H9 (cell line): ENCODE data around the gene ICAM2. TPM values are rescaled to one million over a fixed set of nuclear protein-coding genes. Genes with fewer than 3 reads are reported as not detected.

Experiments
- DNase-seq: peaks from one replicate; pipeline ENCODE4 v3.0.0-alpha.2; 2017
- H2AFZ ChIP-seq: one replicate; pipeline ENCODE4 v1.6.1; 2013; ENCODE audit warnings: mild to moderate bottlenecking, low read length, control low read depth, moderate library complexity
- H2AK5ac ChIP-seq: 2 replicates; pipeline ENCODE4 v1.6.1; 2013; ENCODE audit warnings: low read length, control low read depth, mixed read lengths; ENCODE audit not compliant: insufficient read length
- H2BK120ac ChIP-seq: one replicate; pipeline ENCODE4 v1.6.1; 2013; ENCODE audit warnings: low read depth, mild to moderate bottlenecking, low read length, control low read depth, inconsistent platforms; ENCODE audit not compliant: poor library complexity, severe bottlenecking
- H2BK12ac ChIP-seq: 2 replicates; pipeline ENCODE4 v1.6.1; 2013; ENCODE audit warnings: low read length, control low read depth, mixed read lengths, low read depth; ENCODE audit not compliant: insufficient read length
- H2BK15ac ChIP-seq: 2 replicates; pipeline ENCODE4 v1.6.1; 2013; ENCODE audit warnings: low read depth, low read length, control low read depth
- H2BK20ac ChIP-seq: one replicate; pipeline ENCODE4 v1.6.1; 2013; ENCODE audit warnings: low read depth, mild to moderate bottlenecking, low read length, control low read depth, inconsistent platforms; ENCODE audit not compliant: poor library complexity, severe bottlenecking
- H2BK5ac ChIP-seq: 2 replicates; pipeline ENCODE4 v1.6.1; 2013; ENCODE audit warnings: low read length, control low read depth, mixed read lengths; ENCODE audit not compliant: insufficient read length
- H3K14ac ChIP-seq: 2 replicates; pipeline ENCODE4 v1.6.1; 2013; ENCODE audit warnings: low read length, control low read depth; ENCODE audit not compliant: insufficient read depth
- H3K18ac ChIP-seq: 2 replicates; pipeline ENCODE4 v1.6.1; 2013; ENCODE audit warnings: low read depth, mild to moderate bottlenecking, mixed read lengths, low read length, control low read depth; ENCODE audit not compliant: insufficient read length
- H3K23ac ChIP-seq: 2 replicates; pipeline ENCODE4 v1.6.1; 2013; ENCODE audit warnings: low read length, control low read depth, mixed read lengths, low read depth; ENCODE audit not compliant: insufficient read length
- H3K23me2 ChIP-seq: 2 replicates; pipeline ENCODE4 v1.6.1; 2013; ENCODE audit warnings: low read depth, mild to moderate bottlenecking, mixed read lengths, low read length, control low read depth; ENCODE audit not compliant: insufficient read length, poor library complexity, severe bottlenecking
- H3K27ac ChIP-seq: 2 replicates; pipeline ENCODE4 v1.5.1; 2013; ENCODE audit warnings: low read length, control low read depth, mixed read lengths, low read depth; ENCODE audit not compliant: insufficient read length
- H3K27me3 ChIP-seq: 2 replicates; pipeline ENCODE4 v1.6.1; 2013; ENCODE audit warnings: low read length, control low read depth, inconsistent platforms; ENCODE audit not compliant: insufficient read depth
- H3K4ac ChIP-seq: 2 replicates; pipeline ENCODE4 v1.6.1; 2013; ENCODE audit warnings: low read depth, mild to moderate bottlenecking, control low read depth, inconsistent platforms, low read length, moderate library complexity
- H3K4me1 ChIP-seq: 2 replicates; pipeline ENCODE4 v1.6.1; 2013; ENCODE audit warnings: low read length, control low read depth, inconsistent platforms; ENCODE audit not compliant: insufficient read depth
- H3K4me2 ChIP-seq: 2 replicates; pipeline ENCODE4 v1.6.1; 2013; ENCODE audit warnings: low read length, control low read depth, mixed read lengths; ENCODE audit not compliant: insufficient read length, insufficient read depth
- H3K56ac ChIP-seq: 2 replicates; pipeline ENCODE4 v1.6.1; 2013; ENCODE audit warnings: low read depth, mild to moderate bottlenecking, mixed read lengths, low read length, control low read depth; ENCODE audit not compliant: insufficient read length
- H3K79me1 ChIP-seq: 2 replicates; pipeline ENCODE4 v1.6.1; 2013; ENCODE audit warnings: low read depth, mild to moderate bottlenecking, moderate library complexity, low read length, control low read depth, inconsistent platforms; ENCODE audit not compliant: insufficient read depth, poor library complexity, severe bottlenecking
- H3K79me2 ChIP-seq: 2 replicates; pipeline ENCODE4 v1.6.1; 2013; ENCODE audit warnings: low read length, control low read depth, inconsistent platforms; ENCODE audit not compliant: insufficient read depth
- H3K9ac ChIP-seq: 2 replicates; pipeline ENCODE4 v1.6.1; 2013; ENCODE audit warnings: low read length, control low read depth, mixed read lengths; ENCODE audit not compliant: insufficient read length; ENCODE audit errors: extremely low read depth
- H3K9me3 ChIP-seq: one replicate; pipeline ENCODE4 v1.6.1; 2013; ENCODE audit warnings: low read depth, low read length, inconsistent platforms; ENCODE audit not compliant: control insufficient read depth
- H3T11ph ChIP-seq: one replicate; pipeline ENCODE4 v1.6.1; 2013; ENCODE audit warnings: mild to moderate bottlenecking, low read length, control low read depth, inconsistent platforms
- H4K20me1 ChIP-seq: one replicate; pipeline ENCODE4 v1.6.1; 2013; ENCODE audit not compliant: control insufficient read depth, insufficient read length, insufficient read depth
- H4K5ac ChIP-seq: 2 replicates; pipeline ENCODE4 v1.6.1; 2013; ENCODE audit warnings: low read depth, mild to moderate bottlenecking, mixed read lengths, low read length, control low read depth; ENCODE audit not compliant: insufficient read length
- H4K8ac ChIP-seq: replicated peaks from 2 replicates; pipeline ENCODE4 v1.6.1; 2013; ENCODE audit warnings: low read length, control low read depth, mixed read lengths, low read depth; ENCODE audit not compliant: insufficient read length
- H4K91ac ChIP-seq: 2 replicates; pipeline ENCODE4 v1.6.1; 2013; ENCODE audit warnings: low read depth, mild to moderate bottlenecking, moderate library complexity, mixed read lengths, low read length, control low read depth; ENCODE audit not compliant: insufficient read length
- H3K27ac Mint-ChIP-seq, 3 experiments: 2 replicates in 2 of 3; 3 replicates in 1 of 3; pipeline ENCODE4 v1.8.0; 2020 to 2021; ENCODE audit warnings: mixed read lengths in 3 of 3, mild to moderate bottlenecking in 1 of 3, moderate library complexity in 1 of 3
- H3K27me3 Mint-ChIP-seq: 2 replicates; pipeline ENCODE4 v1.8.0; 2021; ENCODE audit warnings: low read depth, mild to moderate bottlenecking, moderate library complexity, mixed read lengths
- H3K36me3 Mint-ChIP-seq, 3 experiments: 2 replicates in 2 of 3; 3 replicates in 1 of 3; pipeline ENCODE4 v1.8.0; 2020 to 2021; ENCODE audit warnings: low read depth in 3 of 3, mixed read lengths in 3 of 3; ENCODE audit not compliant: insufficient read depth in 1 of 3
- H3K4me1 Mint-ChIP-seq, 2 experiments: 2 replicates each; pipeline ENCODE4 v1.8.0; 2020; ENCODE audit warnings: mixed read lengths in 2 of 2
- H3K4me3 Mint-ChIP-seq, 2 experiments: 2 replicates in 1 of 2; 3 replicates in 1 of 2; pipeline ENCODE4 v1.8.0; 2020 to 2021; ENCODE audit warnings: mild to moderate bottlenecking in 2 of 2, mixed read lengths in 2 of 2, moderate library complexity in 1 of 2
- H3K9me3 Mint-ChIP-seq, 2 experiments: 2 replicates in 1 of 2; 3 replicates in 1 of 2; pipeline ENCODE4 v1.8.0; 2020; ENCODE audit warnings: mild to moderate bottlenecking in 2 of 2, mixed read lengths in 2 of 2, moderate library complexity in 1 of 2
- CTCF ChIP-seq: fragments of 200-600 bp; sonication (generic); conservative IDR thresholded peaks from 3 replicates; pipeline ENCODE4 v1.8.0; 2021; ENCODE audit warnings: antibody characterized with exemption, mild to moderate bottlenecking
- WGBS: extraction: QIAGEN DNeasy Blood & Tissue Kit; methylation state at CpG from one replicate; pipeline ENCODE4 v1.1.7; 2013; ENCODE audit warnings: missing lambda C conversion rate, low lambda C conversion rate, mixed read lengths; ENCODE audit not compliant: insufficient read length; ENCODE audit errors: extremely low coverage; 5-methylcytosine and 5-hydroxymethylcytosine counted together
- total RNA-seq: library from RNA; stranded (reverse); gene quantifications from 2 replicates; pipeline ENCODE4 v1.2.1, GENCODE V29; 2021

The ICAM2 gene
- total RNA-seq, 1 experiment from 2014 or later: 0.28 TPM

- Histone ChIP-seq H3T11ph (no peak within 1 kb of the TSS), H4K8ac (no peak within 1 kb of the TSS), H3K9me3 (no peaks in the 10 kb centered on the region), H3K9ac (no peak within 1 kb of the TSS), H4K5ac (no peak within 1 kb of the TSS), H3K4ac (no peak within 1 kb of the TSS), H4K20me1 (no peaks in the 10 kb centered on the region), H2BK12ac (no peak within 1 kb of the TSS), H2AFZ (no peak within 1 kb of the TSS), H2BK15ac (no peak within 1 kb of the TSS), H3K23me2 (no peaks in the 10 kb centered on the region), H3K23ac (no peak within 1 kb of the TSS), H3K27me3 (no peaks in the 10 kb centered on the region), H3K27ac (no peak within 1 kb of the TSS), H3K14ac (no peak within 1 kb of the TSS), H2BK5ac (no peak within 1 kb of the TSS), H4K91ac (no peak within 1 kb of the TSS), H2BK120ac (no peak within 1 kb of the TSS), H3K4me2 (no peak within 1 kb of the TSS), H3K56ac (no peak within 1 kb of the TSS), H3K4me1 (no peaks in the 10 kb centered on the region), H3K79me1 (no peaks in the 10 kb centered on the region), H3K18ac (no peak within 1 kb of the TSS), H2BK20ac (no peak within 1 kb of the TSS), H3K79me2 (no peaks in the 10 kb centered on the region), H2AK5ac (no peak within 1 kb of the TSS)
- Mint-ChIP-seq H3K4me3 (peak within 1 kb of the TSS in 1 of 2 experiments; percentile 49; a peak in 1 of 5 replicates), H3K9me3 (no peaks in the 10 kb centered on the region), H3K4me1 (peaks cover 7 to 10% of the 10 kb centered on the region in 2 experiments), H3K36me3 (no peaks in the 10 kb centered on the region), H3K27me3 (no peaks in the 10 kb centered on the region; the same call in none of the 2 replicates), H3K27ac (peak within 1 kb of the TSS in 2 of 3 experiments; percentile 61 to 66; a peak in 3 of 7 replicates)
- TF ChIP-seq CTCF: no peak
- DNase-seq: no peak
- no CpG with 5 or more reads among the region's 14 CpGs for WGBS
These were observed 47.6 kb downstream of the ICAM2 start, which contains the start of gene SCN4A for GRCh38 chr17:63972796-63973195. Gene SCN4A, minus strand, starts transcription at chr17:63972918. Its CDS starts 77 bp downstream, at chr17:63972841.
